H1 (cell line): ENCODE measurements around the gene SNX25. TPM values are rescaled to one million over a fixed set of nuclear protein-coding genes. Genes with fewer than 3 reads are reported as not detected.

Experiments
- TAF1 ChIP-seq: IDR thresholded peaks from 2 replicates; pipeline ENCODE4 v1.6.1; 2011; ENCODE audit warnings: mild to moderate bottlenecking, low read depth, low read length
- polyA plus RNA-seq, 7 experiments: library from polyadenylated mRNA; depleted of rRNA in 3 of 7; stranded (reverse) in 5 of 7; unstranded in 2 of 7; fragments of >200 nt in 5 of 7; fragments of 200-250 nt in 2 of 7; gene quantifications; 1 replicate in 5 of 7; 2 replicates in 1 of 7; 4 replicates in 1 of 7; pipeline versions ENCODE4 v1.2.1 to v1.2.3, GENCODE V29; 2011 to 2013; ENCODE audit warnings: missing spikeins in 2 of 7, mixed read lengths in 2 of 7
- total RNA-seq: library from RNA; stranded (reverse); fragmentation: NEBNext Ultra II Directional; extraction: Animal tissue kit (Norgen Biotek cat#: 25700); gene quantifications from 2 replicates; pipeline ENCODE4 v1.2.1, GENCODE V29; 2021

The SNX25 gene
- total and polyA plus RNA-seq, 2 of the 8 experiments (the other 6 are each of a cell fraction or from before 2014, with no cell fraction given): 5.4 to 19.9 TPM

- TF ChIP-seq TAF1: no peak
Observed at GRCh38 chr4:185167234-185167633, 42.2 kb upstream of the SNX25 start (continued).
